ENCODE results near the gene CDK6.

DNA sequence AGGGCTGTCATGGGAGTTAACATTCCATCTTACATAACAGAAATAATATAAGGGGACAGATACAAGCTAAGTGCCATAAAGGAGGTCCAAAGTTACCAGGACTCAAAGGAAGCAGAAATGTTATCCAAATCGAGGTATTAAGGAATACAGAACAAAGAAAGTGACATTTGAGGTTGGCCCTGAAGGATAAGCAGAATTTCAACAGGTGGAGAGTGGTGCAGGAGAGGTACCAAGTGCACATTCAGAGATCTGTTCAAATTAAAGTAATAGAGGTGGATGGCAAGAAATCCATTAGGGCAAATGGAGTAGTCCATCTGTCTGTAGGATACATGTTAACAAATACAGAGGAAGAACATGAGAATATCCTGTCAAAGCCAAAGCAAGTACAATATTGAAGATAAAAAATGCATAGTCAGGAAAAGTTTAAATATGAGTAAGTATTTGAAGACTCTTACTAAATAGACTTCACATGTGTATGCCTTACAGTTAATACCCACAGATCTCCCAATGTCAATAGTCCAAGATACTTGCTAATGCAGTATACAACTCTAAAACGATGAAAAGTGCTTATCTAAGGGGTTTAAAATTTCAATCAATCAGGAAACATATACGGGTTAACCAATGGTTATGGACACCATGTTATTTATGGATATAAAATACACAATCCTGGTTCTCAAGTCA lies 10.0 kb downstream of the CDK6 start:
- no peak for TF ChIP-seq CTCF (IDR thresholded peaks at IDR 0.05)
- no peak for TF ChIP-seq EZH2phosphoT487 (IDR thresholded peaks at IDR 0.05)
- TF ChIP-seq EZH2 (IDR thresholded peaks at IDR 0.05): no peak

Measured in neural progenitor cell (in vitro differentiated cells).